CD14-positive monocyte (primary cell): ENCODE data around the gene SNUPN. TPM values are rescaled to one million over a fixed set of nuclear protein-coding genes. Genes with fewer than 3 reads are reported as not detected.

Source experiments
- DNase-seq, 3 donors: peaks; one replicate each; pipeline ENCODE4 v3.0.0-alpha.2; 2011 to 2022
- H2AFZ ChIP-seq: 2 replicates; pipeline ENCODE4 v1.6.0; 2012; ENCODE audit warnings: mild to moderate bottlenecking, low read depth, low read length, inconsistent platforms; ENCODE audit not compliant: insufficient read depth, poor library complexity, severe bottlenecking
- H3K27ac ChIP-seq, 2 donors: 1 replicate in 1 of 2; 2 replicates in 1 of 2; pipeline ENCODE4 v1.5.1; 2012 to 2013; ENCODE audit warnings: low read length in 2 of 2, control low read depth in 1 of 2, inconsistent platforms in 1 of 2, low read depth in 1 of 2, mild to moderate bottlenecking in 1 of 2
- H3K27me3 ChIP-seq, 2 donors: one replicate each; pipeline versions ENCODE4 v1.6.0 to v1.6.1; 2011 to 2013; ENCODE audit warnings: low read length in 2 of 2; ENCODE audit not compliant: control insufficient read depth in 2 of 2, insufficient read depth in 2 of 2
- H3K36me3 ChIP-seq, 2 donors: replicated peaks in 1 of 2; 1 replicate in 1 of 2; 2 replicates in 1 of 2; pipeline versions ENCODE4 v1.5.1 to v1.6.1; 2012 to 2013; ENCODE audit warnings: low read length in 2 of 2, control low read depth in 1 of 2, inconsistent platforms in 1 of 2, mild to moderate bottlenecking in 1 of 2; ENCODE audit not compliant: insufficient read depth in 2 of 2, control insufficient read depth in 1 of 2
- H3K4me1 ChIP-seq, 2 donors: 1 replicate in 1 of 2; 2 replicates in 1 of 2; pipeline versions ENCODE4 v1.5.1 to v1.6.1; 2012 to 2013; ENCODE audit warnings: low read length in 2 of 2, control low read depth in 1 of 2, inconsistent platforms in 1 of 2, mild to moderate bottlenecking in 1 of 2, moderate library complexity in 1 of 2; ENCODE audit not compliant: insufficient read depth in 2 of 2, control insufficient read depth in 1 of 2
- H3K4me2 ChIP-seq: replicated peaks from 2 replicates; pipeline ENCODE3; 2012; ENCODE audit warnings: low read length, moderate library complexity, mild to moderate bottlenecking; ENCODE audit not compliant: poor library complexity, severe bottlenecking; ENCODE audit errors: extremely low read depth
- H3K4me3 ChIP-seq, 3 experiments: fragments of 200-600 bp in 1 of 3; sonication (generic) in 1 of 3; replicated peaks in 1 of 3; 1 replicate in 2 of 3; 2 replicates in 1 of 3; pipeline ENCODE4 v1.5.1; 2011 to 2013; ENCODE audit warnings: low read length in 3 of 3, mild to moderate bottlenecking in 3 of 3, control low read depth in 2 of 3, low read depth in 2 of 3, inconsistent platforms in 1 of 3, moderate library complexity in 1 of 3
- H3K79me2 ChIP-seq: 2 replicates; pipeline ENCODE4 v1.6.0; 2012; ENCODE audit warnings: mild to moderate bottlenecking, control low read depth, inconsistent platforms, low read length, moderate library complexity; ENCODE audit not compliant: insufficient read depth
- H3K9ac ChIP-seq: 2 replicates; pipeline ENCODE4 v1.6.0; 2017; ENCODE audit warnings: low read length, mild to moderate bottlenecking; ENCODE audit not compliant: insufficient read depth, poor library complexity, severe bottlenecking
- H3K9me3 ChIP-seq, 2 donors: replicated peaks in 1 of 2; 1 replicate in 1 of 2; 2 replicates in 1 of 2; pipeline versions ENCODE4 v1.5.1 to v1.6.1; 2012 to 2013; ENCODE audit warnings: low read length in 2 of 2, control low read depth in 1 of 2; ENCODE audit not compliant: control insufficient read depth in 1 of 2, insufficient read depth in 1 of 2
- H4K20me1 ChIP-seq: 2 replicates; pipeline ENCODE4 v1.6.0; 2012; ENCODE audit warnings: mild to moderate bottlenecking, low read length, control low read depth, moderate library complexity; ENCODE audit not compliant: insufficient read depth
- H3K27ac Mint-ChIP-seq, 7 donors: one replicate each; pipeline ENCODE4 v1.8.0; 2020; ENCODE audit warnings: mild to moderate bottlenecking in 7 of 7, mixed read lengths in 7 of 7, moderate library complexity in 6 of 7, inconsistent platforms in 2 of 7
- H3K27me3 Mint-ChIP-seq, 3 donors: one replicate each; pipeline ENCODE4 v1.8.0; 2021 to 2022; ENCODE audit warnings: low read depth in 3 of 3, mild to moderate bottlenecking in 3 of 3, mixed read lengths in 3 of 3, moderate library complexity in 3 of 3, inconsistent platforms in 1 of 3
- H3K36me3 Mint-ChIP-seq, 2 donors: one replicate each; pipeline ENCODE4 v1.8.0; 2020; ENCODE audit warnings: mixed read lengths in 2 of 2, inconsistent platforms in 1 of 2, mild to moderate bottlenecking in 1 of 2
- H3K4me1 Mint-ChIP-seq: one replicate; pipeline ENCODE4 v1.8.0; 2020; ENCODE audit warnings: mild to moderate bottlenecking, mixed read lengths
- H3K4me3 Mint-ChIP-seq, 2 donors: one replicate each; pipeline ENCODE4 v1.8.0; 2020; ENCODE audit warnings: mild to moderate bottlenecking in 2 of 2, mixed read lengths in 2 of 2, moderate library complexity in 1 of 2
- H3K9me3 Mint-ChIP-seq, 7 donors: one replicate each; pipeline ENCODE4 v1.8.0; 2020 to 2022; ENCODE audit warnings: mixed read lengths in 7 of 7, mild to moderate bottlenecking in 6 of 7, moderate library complexity in 6 of 7, inconsistent platforms in 2 of 7
- CTCF ChIP-seq: fragments of 200-600 bp; IDR thresholded peaks from one replicate; pipeline ENCODE4 v1.8.0; 2022; ENCODE audit warnings: antibody characterized with exemption, mild to moderate bottlenecking
- WGBS: methylation state at CpG from one replicate; pipeline ENCODE4 v1.1.5; 2013; ENCODE audit warnings: missing lambda C conversion rate; ENCODE audit not compliant: insufficient coverage; 5-methylcytosine and 5-hydroxymethylcytosine counted together
- intact Hi-C, 2 donors: fragments of 100-400 bp; cut with micrococcal nuclease; formaldehyde crosslinking; loops; one replicate each; pipeline versions ENCODE4 v1.15.0 to v1.15.1; 2023
- polyA plus RNA-seq, 3 donors: library from polyadenylated mRNA; depleted of rRNA in 1 of 3; unstranded in 2 of 3; stranded (reverse) in 1 of 3; fragments of 300-500 nt in 2 of 3; fragments of >200 nt in 1 of 3; fragmentation: Illumina TruSeq in 2 of 3; gene quantifications; 1 replicate in 2 of 3; 2 replicates in 1 of 3; pipeline ENCODE4 v1.2.3, GENCODE V29; 2012 to 2021

SNUPN gene
- polyA plus RNA-seq, 3 donors, result 11.7 to 31.8 (median 29.3) TPM

- H3K4me1 ChIP-seq, result peaks cover 18 to 20% of the 10 kb centered on the region in 2 donors
- DNase-seq, result no peak
- no peaks in the 10 kb centered on the region for H3K79me2 ChIP-seq
- H2AFZ ChIP-seq, result no peak overlapping the region
- H3K27me3 ChIP-seq, result no peaks in the 10 kb centered on the region
- H3K4me3 Mint-ChIP-seq, result no peak overlapping the region
- no peak for TF ChIP-seq CTCF
- H3K36me3 Mint-ChIP-seq, result peaks cover 7 to 8% of the 10 kb centered on the region in 2 donors
- no peak overlapping the region for H3K9ac ChIP-seq
- H3K4me2 ChIP-seq, result no peak overlapping the region
- H3K27ac Mint-ChIP-seq, result peak overlapping the region in 1 of 7 donors; percentile 41
- H3K27ac ChIP-seq, result no peak overlapping the region
- no peaks in the 10 kb centered on the region for H3K9me3 ChIP-seq
- intact Hi-C loops, result no loop called here
- no peak overlapping the region for H3K4me3 ChIP-seq
- H3K9me3 Mint-ChIP-seq, result peaks cover 0 to 6% (median 3%) of the 10 kb centered on the region in 7 donors
- peaks cover 0 to 16% of the 10 kb centered on the region in 2 donors for H3K36me3 ChIP-seq
- H4K20me1 ChIP-seq, result no peaks in the 10 kb centered on the region
- WGBS, result 97% methylated on average over 10 of the region's 11 CpGs
- H3K4me1 Mint-ChIP-seq, result peaks cover 18% of the 10 kb centered on the region
- peaks cover 1 to 8% (median 3%) of the 10 kb centered on the region in 3 donors for H3K27me3 Mint-ChIP-seq
Measured at GRCh38 chr15:75663931-75664421, 38.5 kb upstream of the SNUPN start.

GRCh38 chr15:75662823-75663519 lies 37.4 kb upstream of the SNUPN start:
- intact Hi-C loops, result no loop called here
- Histone ChIP-seq H3K36me3 (peaks cover 0 to 26% of the 10 kb centered on the region in 2 donors), H2AFZ (no peak overlapping the region), H3K4me2 (no peak overlapping the region), H3K9me3 (no peaks in the 10 kb centered on the region), H3K79me2 (no peaks in the 10 kb centered on the region), H3K4me3 (no peak overlapping the region), H3K4me1 (peaks cover 18 to 20% of the 10 kb centered on the region in 2 donors), H4K20me1 (no peaks in the 10 kb centered on the region), H3K27me3 (no peaks in the 10 kb centered on the region), H3K9ac (no peak overlapping the region), H3K27ac (no peak overlapping the region)
- peaks cover 13 to 15% of the 10 kb centered on the region in 2 donors for H3K36me3 Mint-ChIP-seq
- H3K4me3 Mint-ChIP-seq, result no peak overlapping the region
- peaks cover 0 to 6% (median 3%) of the 10 kb centered on the region in 7 donors for H3K9me3 Mint-ChIP-seq
- WGBS, result 95% methylated on average over 4 of the region's 9 CpGs
- peaks cover 2 to 8% (median 3%) of the 10 kb centered on the region in 3 donors for H3K27me3 Mint-ChIP-seq
- TF ChIP-seq CTCF, result no peak
- H3K4me1 Mint-ChIP-seq, result peaks cover 18% of the 10 kb centered on the region
- no peak overlapping the region for H3K27ac Mint-ChIP-seq
- no peak for DNase-seq
